K562 (cell line): ENCODE measurements around the gene KCNJ12. TPM values are rescaled to one million over a fixed set of nuclear protein-coding genes. Genes with fewer than 3 reads are reported as not detected.

ENCODE experiments used
- ATAC-seq: fragments of 200-7000 bp; cut with Tn5 transposase; 3 replicates; pipeline ENCODE4 v1.9.1; 2020; ENCODE audit warnings: moderate library complexity
- BruUV-seq: library from RNA; stranded (reverse); fragments of 400-500 nt; replicated peaks from 2 replicates; lab custom pipeline; 2021; lab: Mats Ljungman, UMichigan
- CTCF ChIA-PET: fragments of 300-600 bp; formaldehyde crosslinking; extraction: SDS; loops from one replicate; lab custom pipeline; 2021; ENCODE audit warnings: low intra/inter-chr PET ratio; lab: Yijun Ruan, JAX
- POLR2A ChIA-PET: fragments of 300-600, 350-650 bp; sonication (Branson Sonifier 250); formaldehyde crosslinking; extraction: SDS; loops from one replicate; lab custom pipeline; 2021; ENCODE audit warnings: antibody characterized with exemption, inconsistent platforms; lab: Yijun Ruan, JAX
- DNase-seq, 4 experiments: peaks; one replicate each; pipeline versions ENCODE4 v3.0.0 to v3.0.0-alpha.2; 2011 to 2018; ENCODE audit warnings: low spot score in 3 of 4, mixed read lengths in 3 of 4; ENCODE audit errors: extremely low read depth in 1 of 4
- FAIRE-seq: peaks from 2 replicates; lab custom pipeline; 2011; peaks lifted over from hg19 to GRCh38; lab: Jason Lieb, UNC
- H2AFZ ChIP-seq: 2 replicates; pipeline ENCODE4 v1.6.0; 2011; ENCODE audit warnings: low read depth, low read length, control low read depth, inconsistent platforms
- H3K27ac ChIP-seq: fragments of 200-600 bp; 3 replicates; pipeline ENCODE4 v1.8.0; 2011; ENCODE audit warnings: low read depth, mild to moderate bottlenecking, control low read depth, inconsistent platforms, low read length, moderate library complexity, mixed read lengths; ENCODE audit errors: extremely low read depth
- H3K27me3 ChIP-seq, 2 experiments: fragments of 300-600 bp in 1 of 2; 2 replicates in 1 of 2; 3 replicates in 1 of 2; pipeline versions ENCODE4 v1.6.0 to v1.8.0; 2011; ENCODE audit warnings: inconsistent platforms in 2 of 2, low read length in 2 of 2, mild to moderate bottlenecking in 1 of 2, mixed read lengths in 1 of 2, moderate library complexity in 1 of 2; ENCODE audit not compliant: control insufficient read depth in 2 of 2, insufficient read depth in 2 of 2
- H3K36me3 ChIP-seq: fragments of 300-600 bp; 3 replicates; pipeline ENCODE4 v1.8.0; 2011; ENCODE audit warnings: mild to moderate bottlenecking, low read length, inconsistent platforms; ENCODE audit not compliant: control insufficient read depth, insufficient read depth
- H3K4me1 ChIP-seq, 2 experiments: fragments of 200-600 bp in 1 of 2; replicated peaks in 1 of 2; 2 replicates in 1 of 2; 3 replicates in 1 of 2; pipeline versions ENCODE4 v1.5.1 to v1.8.0; 2011; ENCODE audit warnings: inconsistent platforms in 2 of 2, low read length in 2 of 2, mild to moderate bottlenecking in 1 of 2, mixed read lengths in 1 of 2, moderate library complexity in 1 of 2; ENCODE audit not compliant: control insufficient read depth in 2 of 2, insufficient read depth in 2 of 2
- H3K4me2 ChIP-seq: 2 replicates; pipeline ENCODE4 v1.6.1; 2011; ENCODE audit warnings: low read length, control low read depth, inconsistent platforms, mixed read lengths; ENCODE audit not compliant: insufficient read depth
- H3K4me3 ChIP-seq: fragments of 200-600 bp; sonication (generic), shearing (Covaris generic); 2 replicates; pipeline ENCODE4 v1.5.1; 2016; ENCODE audit warnings: control low read depth, inconsistent platforms
- H3K79me2 ChIP-seq: fragments of 200-600 bp; 3 replicates; pipeline ENCODE4 v1.8.0; 2011; ENCODE audit warnings: low read length, inconsistent platforms; ENCODE audit not compliant: control insufficient read depth, insufficient read depth
- H3K9ac ChIP-seq, 2 experiments: 2 replicates each; pipeline versions ENCODE4 v1.6.0 to v1.6.1; 2011; ENCODE audit warnings: low read depth in 2 of 2, low read length in 2 of 2, control low read depth in 1 of 2, inconsistent platforms in 1 of 2, mild to moderate bottlenecking in 1 of 2, mixed read lengths in 1 of 2; ENCODE audit not compliant: insufficient read depth in 1 of 2
- H3K9me1 ChIP-seq: one replicate; pipeline ENCODE4 v1.6.0; 2011; ENCODE audit warnings: inconsistent platforms, mild to moderate bottlenecking, low read length, moderate library complexity; ENCODE audit not compliant: control insufficient read depth, insufficient read depth
- H3K9me3 ChIP-seq: replicated peaks from 2 replicates; pipeline ENCODE4 v1.5.1; 2011; ENCODE audit warnings: low read depth, low read length, inconsistent platforms; ENCODE audit not compliant: control insufficient read depth, insufficient read depth
- H4K20me1 ChIP-seq: replicated peaks from 2 replicates; pipeline ENCODE4 v1.6.1; 2011; ENCODE audit warnings: low read length, inconsistent platforms, mixed read lengths; ENCODE audit not compliant: control insufficient read depth, insufficient read depth
- DMBX1 ChIP-seq: fragments of 250-450 bp; sonication (Bioruptor Pico); IDR thresholded peaks from 2 replicates; pipeline ENCODE4 v1.8.0; 2022; ENCODE audit warnings: inconsistent platforms, mild to moderate bottlenecking, moderate library complexity, borderline replicate concordance
- ESRRA ChIP-seq: fragments of 450-650 bp; IDR thresholded peaks from 2 replicates; pipeline ENCODE4 v1.6.1; 2014; ENCODE audit warnings: low read depth, mild to moderate bottlenecking, moderate library complexity, borderline replicate concordance
- KLF16 ChIP-seq: IDR thresholded peaks from 2 replicates; pipeline ENCODE4 v1.6.1; 2016; ENCODE audit warnings: antibody characterized with exemption
- RBM15 ChIP-seq: fragments of 200-400 bp; formaldehyde crosslinking; IDR thresholded peaks from 2 replicates; pipeline ENCODE4 v1.6.1; 2018; ENCODE audit warnings: mild to moderate bottlenecking, low read length, moderate library complexity; ENCODE audit not compliant: insufficient read depth
- ZNF121 ChIP-seq: sonication (generic); formaldehyde crosslinking; conservative IDR thresholded peaks from 2 replicates; pipeline ENCODE4 v1.8.0; 2022; ENCODE audit warnings: missing genetic modification reagents
- ZNF644 ChIP-seq: fragments of 200-800 bp; sonication (Bioruptor generic); IDR thresholded peaks from 2 replicates; pipeline ENCODE4 v1.6.1; 2016; ENCODE audit warnings: low read depth, missing genetic modification characterization, missing compliant biosample characterization
- WGBS: fragments of 100-300 bp; shearing (Covaris generic); methylation state at CpG from one replicate; pipeline ENCODE4 v1.1.6; 2016; ENCODE audit warnings: low coverage, mixed read lengths; ENCODE audit not compliant: insufficient coverage; ENCODE audit errors: missing lambda C conversion rate; 5-methylcytosine and 5-hydroxymethylcytosine counted together
- in situ Hi-C: fragments of 300-500 bp; cut with MboI; formaldehyde crosslinking; loops from 4 replicates; pipeline ENCODE4 v1.15.0; 2018; ENCODE audit warnings: inconsistent platforms, mixed read lengths
- intact Hi-C: fragments of 100-400 bp; cut with micrococcal nuclease; formaldehyde crosslinking; loops from 2 replicates; pipeline ENCODE4 v1.14.2; 2022
- polyA plus RNA-seq, 8 experiments: library from polyadenylated mRNA; depleted of rRNA in 4 of 8; stranded (reverse) in 5 of 8; unstranded in 3 of 8; fragments of >200 nt; fragmentation: Nextera tagmentation in 2 of 8; fragmentation: Illumina TruSeq in 1 of 8; extraction: Ambion mirVana in 2 of 8; extraction: Trizol in 1 of 8; gene quantifications; 2 replicates each; pipeline versions ENCODE4 v1.2.1 to v1.2.3, GENCODE V29; 2011 to 2014; ENCODE audit warnings: inconsistent platforms in 1 of 8, missing spikeins in 1 of 8
- total RNA-seq, 7 experiments: library from RNA; depleted of rRNA in 6 of 7; stranded (reverse); fragments of >200 nt in 6 of 7; fragmentation: Illumina TruSeq in 2 of 7; extraction: Trizol in 2 of 7; gene quantifications; 2 replicates each; pipeline versions ENCODE4 v1.2.1 to v1.2.3, GENCODE V29; 2011 to 2021; ENCODE audit warnings: low replicate concordance in 1 of 7
- TF ChIP-seq, protein P1 (sequence below): fragments of 250-450 bp; sonication (Bioruptor Pico); IDR thresholded peaks from 2 replicates; pipeline ENCODE4 v1.5.1; 2021; ENCODE audit warnings: mild to moderate bottlenecking
- TF ChIP-seq, protein P2 (sequence below): sonication (generic); formaldehyde crosslinking; IDR thresholded peaks from 2 replicates; pipeline ENCODE4 v1.8.0; 2022; ENCODE audit warnings: missing genetic modification reagents, mild to moderate bottlenecking, moderate library complexity, borderline replicate concordance
- TF ChIP-seq, protein P3 (sequence below): fragments of 250-450 bp; sonication (Bioruptor Pico); IDR thresholded peaks from 2 replicates; pipeline ENCODE4 v1.5.0; 2022; ENCODE audit warnings: mild to moderate bottlenecking
- TF ChIP-seq, protein P4 (sequence below): fragments of 450-650 bp; IDR thresholded peaks from 2 replicates; pipeline ENCODE4 v1.6.1; 2016
- TF ChIP-seq, protein P5 (sequence below): sonication (generic); formaldehyde crosslinking; IDR thresholded peaks from 2 replicates; pipeline ENCODE4 v1.8.1; 2023; ENCODE audit warnings: mild to moderate bottlenecking, missing genetic modification reagents

KCNJ12 gene
- total and polyA plus RNA-seq, 9 of the 15 experiments (the other 6 are each of a cell fraction or from before 2014, with no cell fraction given), result 0.02 TPM; not detected in 8

DNA sequence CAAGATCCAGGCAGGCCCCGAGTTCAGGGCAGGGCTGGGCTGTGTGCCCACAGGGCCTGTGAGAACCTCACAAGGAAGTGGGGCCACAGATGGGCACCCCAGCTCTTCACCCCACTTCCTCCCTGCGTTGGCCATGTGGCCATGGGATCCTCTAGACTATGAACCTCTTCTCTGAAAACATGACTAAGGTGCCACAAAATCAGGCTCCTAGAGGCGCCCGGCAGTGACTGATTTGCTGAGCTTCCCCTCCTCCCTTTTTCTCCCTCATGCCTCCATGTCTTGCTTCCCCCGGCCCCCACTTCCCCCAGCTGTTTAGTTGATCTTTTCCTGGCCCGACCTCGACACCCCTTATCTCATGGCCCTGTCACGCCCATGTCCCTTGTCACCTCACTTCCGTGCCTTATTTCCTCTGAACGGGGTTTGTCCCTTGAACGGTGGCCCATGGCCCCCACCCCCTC lies 87.1 kb downstream of the KCNJ12 start:
- DNase-seq (peak in 1 of 4 experiments; percentile 11), FAIRE-seq (no peak), ATAC-seq (no peak)
- Histone ChIP-seq H3K4me2 (no peak overlapping the region), H3K27me3 (peaks cover 4 to 10% of the 10 kb centered on the region in 2 experiments; a peak in 4 of 5 replicates), H3K36me3 (no peaks in the 10 kb centered on the region), H2AFZ (0 out of 2 replicates have a peak overlapping the region, but pooled peaks have one; percentile 40), H3K4me1 (peaks cover 0 to 10% of the 10 kb centered on the region in 2 experiments; a peak in 3 of 5 replicates), H3K9me1 (no peaks in the 10 kb centered on the region), H3K9ac (no peak overlapping the region), H3K27ac (no peak overlapping the region), H4K20me1 (no peaks in the 10 kb centered on the region), H3K79me2 (no peaks in the 10 kb centered on the region), H3K4me3 (no peak overlapping the region), H3K9me3 (no peaks in the 10 kb centered on the region)
- CTCF ChIA-PET, result no interaction called here
- 26% methylated on average over 4 of the region's 11 CpGs for WGBS
- intact Hi-C loops, result no loop called here
- TF ChIP-seq, protein P1, sequence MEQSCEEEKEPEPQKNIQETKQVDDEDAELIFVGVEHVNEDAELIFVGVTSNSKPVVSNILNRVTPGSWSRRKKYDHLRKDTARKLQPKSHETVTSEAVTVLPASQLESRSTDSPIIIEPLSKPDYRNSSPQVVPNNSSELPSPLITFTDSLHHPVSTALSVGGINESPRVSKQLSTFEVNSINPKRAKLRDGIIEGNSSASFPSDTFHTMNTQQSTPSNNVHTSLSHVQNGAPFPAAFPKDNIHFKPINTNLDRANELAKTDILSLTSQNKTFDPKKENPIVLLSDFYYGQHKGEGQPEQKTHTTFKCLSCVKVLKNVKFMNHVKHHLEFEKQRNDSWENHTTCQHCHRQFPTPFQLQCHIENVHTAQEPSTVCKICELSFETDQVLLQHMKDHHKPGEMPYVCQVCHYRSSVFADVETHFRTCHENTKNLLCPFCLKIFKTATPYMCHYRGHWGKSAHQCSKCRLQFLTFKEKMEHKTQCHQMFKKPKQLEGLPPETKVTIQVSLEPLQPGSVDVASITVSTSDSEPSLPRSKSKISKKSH (CRISPR knock-in tag), result no peak
- TF ChIP-seq, protein P2, sequence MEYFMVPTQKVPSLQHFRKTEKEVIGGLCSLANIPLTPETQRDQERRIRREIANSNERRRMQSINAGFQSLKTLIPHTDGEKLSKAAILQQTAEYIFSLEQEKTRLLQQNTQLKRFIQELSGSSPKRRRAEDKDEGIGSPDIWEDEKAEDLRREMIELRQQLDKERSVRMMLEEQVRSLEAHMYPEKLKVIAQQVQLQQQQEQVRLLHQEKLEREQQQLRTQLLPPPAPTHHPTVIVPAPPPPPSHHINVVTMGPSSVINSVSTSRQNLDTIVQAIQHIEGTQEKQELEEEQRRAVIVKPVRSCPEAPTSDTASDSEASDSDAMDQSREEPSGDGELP, result peak; percentile 18; the same call in 1 of the 2 replicates
- TF ChIP-seq, protein P3, sequence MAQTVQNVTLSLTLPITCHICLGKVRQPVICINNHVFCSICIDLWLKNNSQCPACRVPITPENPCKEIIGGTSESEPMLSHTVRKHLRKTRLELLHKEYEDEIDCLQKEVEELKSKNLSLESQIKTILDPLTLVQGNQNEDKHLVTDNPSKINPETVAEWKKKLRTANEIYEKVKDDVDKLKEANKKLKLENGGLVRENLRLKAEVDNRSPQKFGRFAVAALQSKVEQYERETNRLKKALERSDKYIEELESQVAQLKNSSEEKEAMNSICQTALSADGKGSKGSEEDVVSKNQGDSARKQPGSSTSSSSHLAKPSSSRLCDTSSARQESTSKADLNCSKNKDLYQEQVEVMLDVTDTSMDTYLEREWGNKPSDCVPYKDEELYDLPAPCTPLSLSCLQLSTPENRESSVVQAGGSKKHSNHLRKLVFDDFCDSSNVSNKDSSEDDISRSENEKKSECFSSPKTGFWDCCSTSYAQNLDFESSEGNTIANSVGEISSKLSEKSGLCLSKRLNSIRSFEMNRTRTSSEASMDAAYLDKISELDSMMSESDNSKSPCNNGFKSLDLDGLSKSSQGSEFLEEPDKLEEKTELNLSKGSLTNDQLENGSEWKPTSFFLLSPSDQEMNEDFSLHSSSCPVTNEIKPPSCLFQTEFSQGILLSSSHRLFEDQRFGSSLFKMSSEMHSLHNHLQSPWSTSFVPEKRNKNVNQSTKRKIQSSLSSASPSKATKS (CRISPR knock-in tag), result no peak
- TF ChIP-seq, protein P4, sequence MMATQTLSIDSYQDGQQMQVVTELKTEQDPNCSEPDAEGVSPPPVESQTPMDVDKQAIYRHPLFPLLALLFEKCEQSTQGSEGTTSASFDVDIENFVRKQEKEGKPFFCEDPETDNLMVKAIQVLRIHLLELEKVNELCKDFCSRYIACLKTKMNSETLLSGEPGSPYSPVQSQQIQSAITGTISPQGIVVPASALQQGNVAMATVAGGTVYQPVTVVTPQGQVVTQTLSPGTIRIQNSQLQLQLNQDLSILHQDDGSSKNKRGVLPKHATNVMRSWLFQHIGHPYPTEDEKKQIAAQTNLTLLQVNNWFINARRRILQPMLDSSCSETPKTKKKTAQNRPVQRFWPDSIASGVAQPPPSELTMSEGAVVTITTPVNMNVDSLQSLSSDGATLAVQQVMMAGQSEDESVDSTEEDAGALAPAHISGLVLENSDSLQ, result 0 out of 2 replicates have a peak, but pooled peaks have one; percentile 8
- no peak for TF ChIP-seq ESRRA
- no peak for TF ChIP-seq ZNF121
- TF ChIP-seq KLF16, result no peak
- TF ChIP-seq RBM15, result no peak
- TF ChIP-seq, protein P5, sequence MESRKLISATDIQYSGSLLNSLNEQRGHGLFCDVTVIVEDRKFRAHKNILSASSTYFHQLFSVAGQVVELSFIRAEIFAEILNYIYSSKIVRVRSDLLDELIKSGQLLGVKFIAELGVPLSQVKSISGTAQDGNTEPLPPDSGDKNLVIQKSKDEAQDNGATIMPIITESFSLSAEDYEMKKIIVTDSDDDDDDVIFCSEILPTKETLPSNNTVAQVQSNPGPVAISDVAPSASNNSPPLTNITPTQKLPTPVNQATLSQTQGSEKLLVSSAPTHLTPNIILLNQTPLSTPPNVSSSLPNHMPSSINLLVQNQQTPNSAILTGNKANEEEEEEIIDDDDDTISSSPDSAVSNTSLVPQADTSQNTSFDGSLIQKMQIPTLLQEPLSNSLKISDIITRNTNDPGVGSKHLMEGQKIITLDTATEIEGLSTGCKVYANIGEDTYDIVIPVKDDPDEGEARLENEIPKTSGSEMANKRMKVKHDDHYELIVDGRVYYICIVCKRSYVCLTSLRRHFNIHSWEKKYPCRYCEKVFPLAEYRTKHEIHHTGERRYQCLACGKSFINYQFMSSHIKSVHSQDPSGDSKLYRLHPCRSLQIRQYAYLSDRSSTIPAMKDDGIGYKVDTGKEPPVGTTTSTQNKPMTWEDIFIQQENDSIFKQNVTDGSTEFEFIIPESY (CRISPR knock-in tag), result no peak
- TF ChIP-seq ZNF644 (tag), result no peak
- TF ChIP-seq DMBX1 (CRISPR knock-in tag), result no peak
- POLR2A ChIA-PET, result no interaction called here
- in situ Hi-C loops, result loop anchor here (5.0 kb wide), 1 partner anchor 49 kb away; no protein-coding TSS in a partner anchor
- no TSS peak for BruUV-seq
